Stimulated activated CD8-positive, alpha-beta memory T cell treated with anti-CD3 and anti-CD28 coated beads, Interleukin-15, amount 100 ng/mL, for 48 hours (primary cell): ENCODE results near the gene P2RY14.
"Not testable (repeated sequence)": the region's sequence is repeated elsewhere in the genome, so short reads cannot be mapped to it uniquely, and the experiment has no call there.

Experiments
- DNase-seq, 2 donors: peaks; one replicate each; pipeline ENCODE4 v3.0.0-alpha.2; 2020; ENCODE audit warnings: low read depth in 2 of 2

Gene P2RY14

GRCh38 chr3:151262871-151263525 is 15.3 kb downstream of the P2RY14 start:
- no peak for DNase-seq

GRCh38 chr3:151259664-151260063 is 18.7 kb downstream of the P2RY14 start:
- no peak for DNase-seq

GRCh38 chr3:151256749-151257148 is 21.6 kb downstream of the P2RY14 start:
- DNase-seq: no peak

GRCh38 chr3:151248772-151249337 is 29.5 kb downstream of the P2RY14 start:
- DNase-seq: no peak

GRCh38 chr3:151242006-151242405 is 36.3 kb downstream of the P2RY14 start:
- DNase-seq: not testable (repeated sequence)

GRCh38 chr3:151236736-151237135 is 41.6 kb downstream of the P2RY14 start:
- no peak for DNase-seq

- DNase-seq: no peak
Observed at GRCh38 chr3:151236316-151236715, 42.0 kb downstream of the P2RY14 start.

GRCh38 chr3:151234825-151235224 is 43.5 kb downstream of the P2RY14 start:
- no peak for DNase-seq

- DNase-seq: no peak
Observed at GRCh38 chr3:151232991-151233390, 45.4 kb downstream of the P2RY14 start.

- not testable (repeated sequence) for DNase-seq
Observed at GRCh38 chr3:151232403-151232802, 45.9 kb downstream of the P2RY14 start.

- no peak for DNase-seq
Observed at GRCh38 chr3:151230646-151231045, 47.7 kb downstream of the P2RY14 start.

- DNase-seq: no peak
Observed at GRCh38 chr3:151228666-151229040, 49.7 kb downstream of the P2RY14 start.

GRCh38 chr3:151227807-151228665 is 50.3 kb downstream of the P2RY14 start:
- DNase-seq: peak; percentile 58 to 64

- DNase-seq: no peak
Observed at GRCh38 chr3:151227266-151227806, 51.0 kb downstream of the P2RY14 start.

- no peak for DNase-seq
Observed at GRCh38 chr3:151226825-151227224, 51.5 kb downstream of the P2RY14 start.

- no peak for DNase-seq
Observed at GRCh38 chr3:151226088-151226563, 52.2 kb downstream of the P2RY14 start.

- no peak for DNase-seq
Observed at GRCh38 chr3:151225040-151225975, 53.0 kb downstream of the P2RY14 start.

GRCh38 chr3:151224268-151224866 is 54.0 kb downstream of the P2RY14 start:
- DNase-seq: no peak

- DNase-seq: no peak
Observed at GRCh38 chr3:151219056-151219455, 59.3 kb downstream of the P2RY14 start.

- DNase-seq: no peak
Observed at GRCh38 chr3:151218136-151218535, 60.2 kb downstream of the P2RY14 start.
